Measurements from ENCODE around the gene DPH1. TPM values are rescaled to one million over a fixed set of nuclear protein-coding genes. Genes with fewer than 3 reads are reported as not detected.
A peak's percentile ranks its signal among the peaks of the same experiment; 100 is the strongest.

The DPH1 gene
- total RNA-seq, 2 experiments from 2014 or later = 34.7 to 35.3 TPM

DNA sequence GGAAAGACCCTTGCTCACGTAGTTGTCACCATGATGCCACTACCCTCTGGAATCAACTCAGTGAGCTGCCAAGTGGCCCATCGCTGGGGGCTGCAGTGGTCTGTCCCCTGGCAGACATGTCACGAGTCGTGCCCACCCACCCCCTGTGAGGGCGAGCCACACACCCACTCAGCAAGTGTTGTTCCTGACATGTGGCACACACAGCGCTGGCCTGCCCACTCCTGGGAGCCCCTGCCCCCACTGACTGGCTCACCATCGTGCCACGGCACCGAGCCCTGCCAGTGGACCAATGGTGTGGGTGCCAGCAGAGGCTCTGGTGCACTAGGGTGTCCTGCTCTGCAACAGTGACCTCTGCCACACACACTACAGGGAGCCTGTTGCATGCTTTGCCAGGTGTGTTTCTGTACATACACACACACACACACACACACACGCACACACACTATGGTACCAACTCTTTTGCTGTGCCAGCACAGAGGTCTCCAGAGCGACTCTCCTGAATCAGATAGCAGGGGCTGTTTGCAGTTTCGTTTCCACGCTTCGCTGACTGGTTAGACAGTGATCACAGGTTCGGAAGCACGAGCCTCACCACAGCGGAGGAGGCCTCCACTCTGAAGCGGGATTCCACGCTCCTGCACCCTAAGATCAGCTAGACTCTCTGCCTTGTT, 12.5 kb upstream of the DPH1 start:
- Mint-ChIP-seq H3K36me3 (peaks cover 4% of the 10 kb centered on the region), H3K4me3 (no peak overlapping the region), H3K27me3 (peaks cover under 1% of the 10 kb centered on the region), H3K4me1 (no peaks in the 10 kb centered on the region), H3K9me3 (no peaks in the 10 kb centered on the region), H3K27ac (no peak overlapping the region)
- DNase-seq = no peak

DNA sequence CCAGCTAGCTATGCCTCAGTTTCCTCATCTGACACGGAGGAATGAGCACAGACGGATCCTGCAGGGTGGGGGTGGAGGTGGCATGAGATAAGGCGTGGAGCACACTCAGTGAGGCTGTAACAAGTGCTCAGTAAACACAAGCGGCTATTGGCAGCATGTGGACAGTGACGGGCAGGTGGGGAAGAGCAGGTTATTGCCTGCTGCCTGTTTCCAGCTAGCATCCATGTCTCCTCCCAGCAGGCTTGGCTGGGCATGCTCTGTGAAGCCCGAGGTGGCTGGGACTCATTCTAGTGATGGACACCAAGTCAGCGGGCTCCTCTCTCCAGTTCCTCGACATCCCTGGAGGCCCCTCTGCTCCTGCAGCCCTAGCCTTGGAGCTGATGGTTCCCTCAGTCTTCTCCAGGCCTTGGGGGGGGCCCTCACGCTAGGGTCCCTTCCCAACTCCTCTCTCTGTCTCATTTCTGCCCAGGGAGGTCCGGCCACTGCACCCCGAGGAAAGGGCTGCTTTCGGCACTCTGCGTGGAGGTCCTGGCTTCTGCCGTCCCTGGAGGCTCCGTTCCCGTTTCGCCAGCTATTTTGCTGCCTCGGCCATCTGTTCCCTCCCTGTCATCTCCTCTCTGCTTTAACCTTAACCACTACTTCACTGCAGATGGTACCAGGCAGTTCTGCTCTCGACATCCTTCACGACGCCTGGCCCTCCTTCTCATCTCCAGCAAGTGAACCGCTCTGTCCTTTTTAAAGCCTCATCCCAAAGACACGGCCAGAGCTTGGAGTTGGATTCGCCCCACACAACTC, 11.0 kb upstream of the DPH1 start:
- Mint-ChIP-seq H3K27ac (no peak overlapping the region), H3K9me3 (no peaks in the 10 kb centered on the region), H3K4me3 (no peak overlapping the region), H3K4me1 (peaks cover 4% of the 10 kb centered on the region), H3K36me3 (peaks cover 2% of the 10 kb centered on the region), H3K27me3 (peaks cover 10% of the 10 kb centered on the region)
- no peak for DNase-seq

DNA sequence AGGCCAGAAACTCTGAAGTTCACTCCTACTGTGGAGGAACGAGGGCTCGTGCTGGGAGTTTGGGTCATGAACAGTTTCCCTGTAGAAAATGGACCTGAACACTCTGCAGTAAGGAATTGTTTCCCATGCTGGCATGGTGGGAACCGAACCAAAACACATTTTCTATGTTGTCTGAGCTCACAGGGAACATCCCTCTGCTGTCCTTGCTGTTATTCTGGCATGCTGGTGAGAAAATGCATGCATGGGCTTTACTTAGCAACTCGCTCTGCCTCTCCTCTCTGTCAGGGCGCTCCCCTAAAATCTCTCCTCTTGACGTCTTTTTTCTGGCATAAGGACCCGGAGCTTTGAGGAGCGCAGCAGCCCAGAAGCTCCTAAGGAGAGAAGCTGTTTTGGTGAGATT, 10.2 kb upstream of the DPH1 start:
- H3K4me1 Mint-ChIP-seq = peaks cover 6% of the 10 kb centered on the region
- DNase-seq = no peak
- no peak overlapping the region for H3K27ac Mint-ChIP-seq
- peaks cover 14% of the 10 kb centered on the region for H3K27me3 Mint-ChIP-seq
- no peaks in the 10 kb centered on the region for H3K36me3 Mint-ChIP-seq
- no peak overlapping the region for H3K4me3 Mint-ChIP-seq
- H3K9me3 Mint-ChIP-seq = no peaks in the 10 kb centered on the region

DNA sequence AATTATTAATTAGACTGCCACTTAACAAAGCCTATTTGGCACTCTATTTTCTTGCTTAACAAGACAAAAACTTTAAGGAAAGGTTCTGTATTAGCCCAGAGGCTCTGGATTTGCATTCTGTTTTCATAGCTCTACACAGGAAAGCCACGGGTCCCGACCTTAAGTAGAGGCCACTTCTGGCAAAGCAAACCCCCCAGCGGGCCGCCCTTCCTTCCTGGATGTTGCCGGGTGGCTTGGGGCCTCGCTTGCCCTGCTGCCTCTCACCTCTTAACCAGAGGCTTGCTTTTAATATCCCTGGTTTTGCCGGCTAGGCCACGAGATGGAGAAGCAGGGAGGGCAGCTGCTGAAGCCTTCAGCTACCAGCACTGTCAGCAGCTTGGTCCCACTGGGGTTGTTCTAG, 9.2 kb upstream of the DPH1 start:
- H3K4me3 Mint-ChIP-seq = no peak overlapping the region
- no peak overlapping the region for H3K27ac Mint-ChIP-seq
- no peaks in the 10 kb centered on the region for H3K9me3 Mint-ChIP-seq
- H3K36me3 Mint-ChIP-seq = no peaks in the 10 kb centered on the region
- peaks cover 20% of the 10 kb centered on the region for H3K27me3 Mint-ChIP-seq
- H3K4me1 Mint-ChIP-seq = peaks cover 8% of the 10 kb centered on the region
- no peak for DNase-seq

DNA sequence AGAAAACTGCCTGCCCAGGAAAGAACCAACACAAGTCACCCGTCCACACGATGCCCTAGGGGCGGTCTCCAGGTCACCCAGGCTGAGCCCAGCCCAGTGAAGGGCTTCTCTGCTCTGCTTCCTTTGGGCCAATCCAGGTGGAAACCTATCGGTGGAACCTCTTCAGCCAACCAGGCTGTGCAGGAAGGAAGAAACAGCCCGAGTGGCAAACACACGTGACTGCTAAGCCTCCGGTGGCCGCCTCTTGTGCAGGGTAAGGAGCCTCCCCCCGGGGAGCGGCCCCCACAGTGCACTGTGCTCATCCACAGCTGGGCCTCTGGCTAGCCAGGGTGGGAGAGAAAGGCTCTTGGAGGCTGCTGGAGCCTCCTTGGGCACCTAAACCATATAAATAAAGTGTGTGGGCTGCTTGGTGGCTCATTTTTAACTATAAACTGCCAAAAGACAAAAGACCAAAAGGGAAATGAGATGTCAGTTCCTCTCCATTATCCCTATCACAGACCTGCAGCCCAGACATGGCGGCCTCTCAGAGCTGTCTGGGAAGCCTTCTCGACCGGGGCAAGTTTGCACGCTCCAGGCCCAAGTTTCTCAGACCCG, 7.2 kb upstream of the DPH1 start:
- Mint-ChIP-seq H3K27ac (peak overlapping the region; percentile 51), H3K36me3 (no peaks in the 10 kb centered on the region), H3K4me1 (peaks cover 12% of the 10 kb centered on the region), H3K4me3 (peak overlapping the region; percentile 55), H3K9me3 (no peaks in the 10 kb centered on the region), H3K27me3 (peaks cover 40% of the 10 kb centered on the region)
- no peak for DNase-seq

DNA sequence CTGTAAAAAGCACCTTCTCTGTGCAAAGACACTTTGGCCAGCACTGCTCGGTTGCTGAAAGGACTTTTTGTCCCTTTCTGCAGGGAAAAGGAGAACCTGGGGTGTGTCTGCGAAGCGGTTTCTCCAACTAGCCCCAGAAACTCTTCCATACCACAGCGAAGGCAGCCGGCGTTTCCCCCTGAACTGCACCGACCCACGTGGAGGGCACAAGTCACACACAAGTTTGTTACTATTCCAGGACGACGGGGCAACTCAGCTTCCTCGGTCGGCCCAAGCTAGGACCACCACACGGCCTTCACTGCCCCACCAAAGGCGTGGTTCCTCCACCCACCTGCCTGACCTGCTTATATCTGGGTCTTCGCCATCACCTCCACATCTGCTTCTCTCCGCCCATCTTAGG, 6.7 kb upstream of the DPH1 start:
- no peaks in the 10 kb centered on the region for H3K36me3 Mint-ChIP-seq
- peak overlapping the region; percentile 40 for H3K4me3 Mint-ChIP-seq
- H3K27me3 Mint-ChIP-seq = peaks cover 42% of the 10 kb centered on the region
- H3K27ac Mint-ChIP-seq = peak overlapping the region; percentile 60
- peaks cover 12% of the 10 kb centered on the region for H3K4me1 Mint-ChIP-seq
- no peaks in the 10 kb centered on the region for H3K9me3 Mint-ChIP-seq
- no peak for DNase-seq

DNA sequence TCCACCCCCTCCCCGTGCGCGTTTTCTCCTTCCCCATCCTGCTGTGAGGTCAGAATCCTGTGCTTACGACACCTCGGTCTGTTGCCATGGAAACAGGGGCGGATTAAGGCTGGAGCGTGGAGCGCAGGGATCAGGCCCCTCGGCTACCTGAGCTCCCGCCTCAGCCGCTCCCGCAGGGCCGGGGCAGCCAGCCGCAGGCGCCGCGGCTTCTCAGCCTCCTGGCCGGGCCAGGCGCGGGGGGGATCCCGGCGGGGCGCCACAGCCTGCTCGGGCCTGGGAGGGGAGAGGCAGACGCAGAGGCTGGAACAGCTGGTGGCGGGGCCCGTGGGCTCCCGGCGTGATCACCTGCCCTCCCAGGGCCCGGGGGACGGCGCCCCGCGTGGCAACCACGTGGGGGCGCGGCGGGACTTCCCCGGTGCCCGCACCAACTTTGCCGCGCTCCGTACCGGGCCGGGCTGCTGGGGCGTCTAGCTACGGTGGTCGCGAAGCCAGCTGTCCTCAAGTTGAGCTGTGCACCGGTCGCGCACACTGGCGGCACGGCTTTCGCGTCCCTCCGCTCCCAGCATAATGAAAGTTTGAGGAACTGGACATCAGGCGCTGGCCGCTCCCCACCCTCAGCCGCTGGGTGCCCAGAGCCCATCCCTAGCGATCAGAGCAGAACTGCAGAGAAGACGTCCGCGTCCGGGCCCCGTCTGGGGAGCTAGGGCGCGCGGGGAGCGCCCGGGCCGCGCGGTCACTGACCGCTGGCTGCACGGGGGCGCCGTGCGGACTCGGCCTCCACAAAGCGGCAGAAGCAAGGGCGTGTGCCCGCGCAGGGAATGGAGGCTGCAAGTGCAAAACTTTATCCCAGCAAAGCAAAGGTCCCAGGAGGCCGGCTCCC, 6.0 kb upstream of the DPH1 start:
- Mint-ChIP-seq H3K4me1 (peaks cover 12% of the 10 kb centered on the region), H3K4me3 (peak overlapping the region; percentile 73), H3K27me3 (peaks cover 42% of the 10 kb centered on the region), H3K36me3 (no peaks in the 10 kb centered on the region), H3K27ac (no peak overlapping the region), H3K9me3 (no peaks in the 10 kb centered on the region)
- peak; percentile 40 for DNase-seq

DNA sequence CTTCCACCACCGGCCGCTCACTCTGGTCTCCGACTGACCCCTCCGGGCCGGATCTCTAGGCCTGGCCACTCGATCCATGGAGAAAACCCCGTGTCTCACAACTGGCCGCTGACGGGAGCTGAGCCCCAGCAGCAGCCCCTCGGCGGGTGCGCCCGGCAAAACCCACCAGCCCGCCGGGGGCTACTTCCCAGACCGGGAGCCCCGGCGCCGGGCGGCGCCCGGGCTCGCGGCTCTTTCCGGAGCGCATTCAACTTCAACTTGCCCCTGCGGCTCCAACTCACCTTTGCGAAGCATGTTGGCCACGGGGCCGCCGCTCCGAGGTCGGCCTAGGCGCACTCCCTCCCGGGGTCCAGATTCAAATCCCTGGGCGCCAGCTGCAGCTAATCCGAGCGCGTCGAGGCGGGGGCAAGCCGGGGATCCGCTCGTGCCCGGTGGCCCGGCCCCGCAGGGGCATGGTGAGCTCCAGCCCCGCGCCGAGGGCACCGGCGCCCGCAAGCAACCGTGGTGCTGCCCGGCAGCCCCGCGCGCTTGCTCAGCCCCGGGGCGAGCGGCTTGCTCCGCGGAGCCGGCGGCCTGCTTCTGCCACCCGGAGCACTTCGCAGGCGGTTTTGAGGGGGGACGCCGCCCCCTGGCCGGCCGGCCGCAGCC, 5.3 kb upstream of the DPH1 start:
- H3K27me3 Mint-ChIP-seq = peaks cover 42% of the 10 kb centered on the region

DNA sequence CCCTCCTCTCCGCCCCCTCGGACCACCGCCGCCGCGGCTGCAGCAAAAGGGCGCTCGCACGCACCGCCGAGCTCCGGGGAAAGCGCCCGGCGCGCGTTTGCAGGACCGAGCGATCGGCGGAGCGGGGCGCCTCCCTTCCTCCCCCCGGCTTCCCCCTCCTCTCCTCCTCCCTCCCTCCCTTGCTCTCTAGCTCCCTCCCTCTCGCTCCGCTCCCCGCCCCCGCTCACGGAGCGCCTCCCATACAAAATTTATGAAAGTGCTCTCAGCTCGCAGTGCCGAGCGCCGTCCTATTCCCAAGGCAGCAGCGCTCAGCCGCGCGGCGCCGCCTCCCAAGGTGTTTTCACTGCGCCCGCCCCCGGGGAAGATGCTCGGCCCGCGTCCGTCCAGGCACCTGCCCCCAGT, 4.7 kb upstream of the DPH1 start, which contains the start of gene RTN4RL1:
Gene RTN4RL1 (minus strand): TSS at position 115 of the 402 bp plus-strand sequence. CDS start 469 bp downstream, outside the sequence.
- no peaks in the 10 kb centered on the region for H3K36me3 Mint-ChIP-seq

More for the DNA sequence above, 5.3 kb upstream of the DPH1 start:
- H3K27ac Mint-ChIP-seq = no peak overlapping the region
- peaks cover 12% of the 10 kb centered on the region for H3K4me1 Mint-ChIP-seq
- no peak for DNase-seq
- peak overlapping the region; percentile 73 for H3K4me3 Mint-ChIP-seq
- H3K36me3 Mint-ChIP-seq = no peaks in the 10 kb centered on the region
- H3K9me3 Mint-ChIP-seq = no peaks in the 10 kb centered on the region

DNA sequence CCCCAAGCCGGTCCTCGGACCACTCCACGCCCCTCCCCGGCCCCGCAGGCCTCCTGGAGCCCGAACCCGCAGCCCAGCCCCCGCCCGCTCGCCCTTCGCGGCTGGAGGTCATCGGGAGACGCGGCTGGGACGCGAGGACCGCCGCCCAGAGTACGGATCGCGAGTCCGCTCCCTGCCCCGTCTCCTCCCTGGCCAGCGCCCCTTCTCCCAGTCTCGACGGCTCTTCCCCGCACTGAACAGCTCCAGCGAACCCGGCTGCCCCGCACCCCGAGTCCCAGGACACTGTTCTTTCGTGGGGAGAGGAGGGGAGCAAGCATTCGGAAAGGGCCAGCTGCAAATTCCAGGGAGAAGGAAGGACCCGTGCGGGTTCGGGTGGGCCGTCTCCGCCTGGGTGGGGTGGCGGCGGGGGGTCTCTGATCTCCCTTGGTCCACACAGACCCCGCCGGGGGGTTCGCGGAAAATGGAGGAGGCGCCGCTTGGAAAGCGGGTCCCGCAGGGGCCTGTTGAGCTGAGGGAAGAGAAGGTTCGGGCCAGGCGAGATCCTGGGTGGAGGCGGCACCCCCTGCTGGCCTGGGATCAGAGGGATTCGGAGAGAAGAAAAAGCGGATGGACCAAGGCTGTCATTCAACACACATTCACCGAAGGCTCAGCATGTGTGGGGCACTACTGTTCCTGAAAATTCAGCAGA, 4.2 kb upstream of the DPH1 start:
- H3K9me3 Mint-ChIP-seq = no peaks in the 10 kb centered on the region
- peak overlapping the region; percentile 77 for H3K4me3 Mint-ChIP-seq
- no peak for DNase-seq
- H3K36me3 Mint-ChIP-seq = no peaks in the 10 kb centered on the region
- peaks cover 13% of the 10 kb centered on the region for H3K4me1 Mint-ChIP-seq
- H3K27ac Mint-ChIP-seq = no peak overlapping the region
- peaks cover 42% of the 10 kb centered on the region for H3K27me3 Mint-ChIP-seq

More for the DNA sequence above, 4.7 kb upstream of the DPH1 start, which contains the start of gene RTN4RL1:
- H3K9me3 Mint-ChIP-seq = no peaks in the 10 kb centered on the region
- peak within 1 kb of the TSS; percentile 77 for H3K4me3 Mint-ChIP-seq
- peaks cover 12% of the 10 kb centered on the region for H3K4me1 Mint-ChIP-seq
- peak; percentile 63 for DNase-seq
- H3K27me3 Mint-ChIP-seq = peaks cover 42% of the 10 kb centered on the region
- no peak within 1 kb of the TSS for H3K27ac Mint-ChIP-seq

DNA sequence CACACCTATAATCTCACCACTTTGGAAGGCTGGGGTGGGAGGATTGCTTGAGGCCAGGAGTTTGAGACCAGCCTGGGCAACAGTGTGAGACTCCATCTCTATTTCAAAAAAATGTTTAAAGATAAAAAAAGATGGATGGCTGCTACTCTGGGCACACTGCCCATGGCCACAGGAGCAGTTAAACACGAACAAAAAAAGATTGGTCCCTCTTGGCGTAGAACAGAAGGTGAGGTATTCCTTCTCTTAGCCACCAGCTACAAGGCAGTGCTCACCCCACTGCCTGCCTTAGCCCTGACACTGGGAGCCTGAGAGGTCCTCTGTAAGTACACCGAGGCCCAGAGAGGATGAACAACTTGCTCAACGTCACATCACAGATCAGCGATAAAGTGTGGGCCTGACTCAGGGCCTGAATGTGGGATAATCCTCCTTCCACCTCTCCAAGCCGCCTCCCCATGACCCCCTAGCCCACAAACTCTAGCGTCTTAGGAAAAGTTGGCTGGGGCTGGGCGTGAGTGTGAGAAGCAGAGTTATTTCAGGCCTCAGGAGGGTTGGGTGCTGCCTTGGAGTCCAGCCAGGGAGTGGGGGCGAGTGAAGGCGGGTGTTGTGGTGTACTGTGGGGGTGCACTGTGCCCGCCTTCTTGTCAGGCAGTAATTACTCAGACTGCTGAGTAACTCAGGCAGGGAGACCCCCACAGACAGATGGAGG, 2.3 kb upstream of the DPH1 start:
- no peaks in the 10 kb centered on the region for H3K36me3 Mint-ChIP-seq
- H3K27ac Mint-ChIP-seq = no peak overlapping the region
- H3K27me3 Mint-ChIP-seq = peaks cover 39% of the 10 kb centered on the region
- no peaks in the 10 kb centered on the region for H3K9me3 Mint-ChIP-seq
- DNase-seq = no peak
- no peak overlapping the region for H3K4me3 Mint-ChIP-seq
- peaks cover 22% of the 10 kb centered on the region for H3K4me1 Mint-ChIP-seq

DNA sequence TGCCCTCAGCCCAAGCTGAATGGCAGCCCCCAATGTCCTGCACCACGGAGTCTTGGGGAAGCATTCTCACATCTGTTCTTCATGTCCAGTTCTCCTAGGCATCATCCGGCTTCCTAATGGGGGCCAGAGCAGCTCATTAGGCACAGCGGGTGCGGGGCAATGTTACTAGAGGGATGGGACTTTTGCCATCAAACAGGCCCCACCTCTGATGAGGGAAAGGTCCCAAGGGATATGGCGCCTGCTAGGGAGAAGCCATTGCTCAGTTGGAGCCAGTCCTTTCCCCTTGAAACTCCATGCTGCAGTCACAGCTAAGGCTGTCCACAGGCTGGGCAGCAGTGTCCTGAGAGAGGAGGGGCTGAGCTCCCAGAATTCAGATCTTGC, 1.7 kb upstream of the DPH1 start:
- DNase-seq = no peak
- H3K4me1 Mint-ChIP-seq = peaks cover 24% of the 10 kb centered on the region
- H3K9me3 Mint-ChIP-seq = no peaks in the 10 kb centered on the region
- H3K36me3 Mint-ChIP-seq = no peaks in the 10 kb centered on the region
- peaks cover 35% of the 10 kb centered on the region for H3K27me3 Mint-ChIP-seq
- H3K27ac Mint-ChIP-seq = no peak overlapping the region
- no peak overlapping the region for H3K4me3 Mint-ChIP-seq

DNA sequence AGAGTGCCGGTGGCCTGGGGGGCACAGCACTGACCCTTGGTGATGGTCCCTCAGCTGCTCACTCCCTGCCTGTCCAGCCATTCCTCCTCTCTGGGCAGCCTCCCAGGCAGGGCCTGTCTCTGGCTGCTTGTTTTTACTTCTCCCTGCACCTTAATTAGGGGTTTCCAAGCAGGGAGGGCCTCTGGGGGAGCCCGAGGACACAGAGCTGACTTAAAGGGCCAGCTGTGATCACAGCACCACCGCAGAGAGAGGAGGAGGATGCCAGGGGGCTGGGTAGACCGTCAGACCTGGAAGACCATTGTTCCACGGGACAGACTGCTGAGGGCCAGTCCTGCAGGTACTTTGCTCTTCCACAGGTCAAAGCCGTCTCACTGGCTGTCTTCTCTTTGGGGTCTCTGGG, 1.2 kb upstream of the DPH1 start:
- H3K27me3 Mint-ChIP-seq = peaks cover 31% of the 10 kb centered on the region
- peaks cover 25% of the 10 kb centered on the region for H3K4me1 Mint-ChIP-seq
- no peak overlapping the region for H3K4me3 Mint-ChIP-seq
- DNase-seq = no peak
- H3K36me3 Mint-ChIP-seq = no peaks in the 10 kb centered on the region
- no peaks in the 10 kb centered on the region for H3K9me3 Mint-ChIP-seq
- no peak overlapping the region for H3K27ac Mint-ChIP-seq
